H1 (cell line): ENCODE measurements around the gene SLC31A2.

ENCODE experiments used
- EZH2 ChIP-seq: fragments of 200-600 bp; sonication (generic); IDR thresholded peaks from 2 replicates; pipeline ENCODE4 v1.7.1; 2012; ENCODE audit warnings: low read depth, mild to moderate bottlenecking, moderate library complexity, low read length, inconsistent platforms; ENCODE audit not compliant: severe bottlenecking
- GTF2F1 ChIP-seq: IDR thresholded peaks from 2 replicates; pipeline ENCODE4 v1.6.1; 2012; ENCODE audit warnings: low read depth, low read length, improper control_type of control experiment, borderline replicate concordance
- NRF1 ChIP-seq: IDR thresholded peaks from 2 replicates; pipeline ENCODE4 v1.6.1; 2011; ENCODE audit warnings: mild to moderate bottlenecking, low read depth, low read length, improper control_type of control experiment
- RAD21 ChIP-seq, 2 experiments: IDR thresholded peaks in 1 of 2; conservative IDR thresholded peaks in 1 of 2; 2 replicates each; pipeline ENCODE4 v1.6.1; 2011; ENCODE audit warnings: low read depth in 2 of 2, low read length in 2 of 2, improper control_type of control experiment in 1 of 2, inconsistent platforms in 1 of 2, mild to moderate bottlenecking in 1 of 2, moderate library complexity in 1 of 2
- RXRA ChIP-seq: IDR thresholded peaks from 2 replicates; pipeline ENCODE4 v1.6.1; 2011; ENCODE audit warnings: low read depth, mild to moderate bottlenecking, low read length, moderate library complexity; ENCODE audit not compliant: insufficient read depth
- SIRT6 ChIP-seq: IDR thresholded peaks from one replicate; pipeline ENCODE4 v1.7.1; 2012; ENCODE audit warnings: low read length, inconsistent platforms
- SRF ChIP-seq: IDR thresholded peaks from 2 replicates; pipeline ENCODE4 v1.6.1; 2011; ENCODE audit warnings: mild to moderate bottlenecking, low read depth, low read length, moderate library complexity
- TF ChIP-seq, protein P1 (sequence below): fragments of 300-600 bp; sonication (generic); IDR thresholded peaks from 2 replicates; pipeline ENCODE4 v1.7.1; 2012; ENCODE audit warnings: low read length, moderate library complexity, mild to moderate bottlenecking, inconsistent platforms; ENCODE audit not compliant: insufficient replicate concordance
- TF ChIP-seq, protein P2 (sequence below), 3 experiments: IDR thresholded peaks; 1 replicate in 2 of 3; 2 replicates in 1 of 3; pipeline versions ENCODE4 v1.5.1 to v1.6.1; 2011; ENCODE audit warnings: low read length in 3 of 3, mild to moderate bottlenecking in 3 of 3, inconsistent platforms in 2 of 3, low read depth in 1 of 3, moderate library complexity in 1 of 3; ENCODE audit not compliant: insufficient read depth in 1 of 3; ENCODE audit errors: control extremely low read depth in 1 of 3

DNA sequence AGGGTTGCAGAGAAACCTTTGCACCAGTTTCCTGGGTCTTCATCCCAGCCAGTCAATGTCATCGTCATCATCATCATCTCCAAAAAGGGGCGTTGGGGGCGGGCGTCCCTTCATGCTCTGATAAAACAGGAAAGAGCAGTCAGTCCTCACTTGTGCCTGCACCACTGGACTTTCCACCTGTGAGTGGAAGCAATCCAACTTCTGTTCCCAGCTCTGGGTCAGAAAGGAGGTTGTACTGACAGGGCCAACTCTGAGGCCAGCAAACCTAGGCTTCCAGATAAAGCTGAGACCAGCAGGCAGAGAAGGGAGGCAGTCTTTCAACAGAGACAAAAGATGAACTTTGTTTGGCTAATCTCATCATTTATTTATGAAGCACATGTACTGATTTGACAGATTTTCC, 15.2 kb downstream of the SLC31A2 start:
- no peak for TF ChIP-seq SIRT6
- TF ChIP-seq, protein P1, sequence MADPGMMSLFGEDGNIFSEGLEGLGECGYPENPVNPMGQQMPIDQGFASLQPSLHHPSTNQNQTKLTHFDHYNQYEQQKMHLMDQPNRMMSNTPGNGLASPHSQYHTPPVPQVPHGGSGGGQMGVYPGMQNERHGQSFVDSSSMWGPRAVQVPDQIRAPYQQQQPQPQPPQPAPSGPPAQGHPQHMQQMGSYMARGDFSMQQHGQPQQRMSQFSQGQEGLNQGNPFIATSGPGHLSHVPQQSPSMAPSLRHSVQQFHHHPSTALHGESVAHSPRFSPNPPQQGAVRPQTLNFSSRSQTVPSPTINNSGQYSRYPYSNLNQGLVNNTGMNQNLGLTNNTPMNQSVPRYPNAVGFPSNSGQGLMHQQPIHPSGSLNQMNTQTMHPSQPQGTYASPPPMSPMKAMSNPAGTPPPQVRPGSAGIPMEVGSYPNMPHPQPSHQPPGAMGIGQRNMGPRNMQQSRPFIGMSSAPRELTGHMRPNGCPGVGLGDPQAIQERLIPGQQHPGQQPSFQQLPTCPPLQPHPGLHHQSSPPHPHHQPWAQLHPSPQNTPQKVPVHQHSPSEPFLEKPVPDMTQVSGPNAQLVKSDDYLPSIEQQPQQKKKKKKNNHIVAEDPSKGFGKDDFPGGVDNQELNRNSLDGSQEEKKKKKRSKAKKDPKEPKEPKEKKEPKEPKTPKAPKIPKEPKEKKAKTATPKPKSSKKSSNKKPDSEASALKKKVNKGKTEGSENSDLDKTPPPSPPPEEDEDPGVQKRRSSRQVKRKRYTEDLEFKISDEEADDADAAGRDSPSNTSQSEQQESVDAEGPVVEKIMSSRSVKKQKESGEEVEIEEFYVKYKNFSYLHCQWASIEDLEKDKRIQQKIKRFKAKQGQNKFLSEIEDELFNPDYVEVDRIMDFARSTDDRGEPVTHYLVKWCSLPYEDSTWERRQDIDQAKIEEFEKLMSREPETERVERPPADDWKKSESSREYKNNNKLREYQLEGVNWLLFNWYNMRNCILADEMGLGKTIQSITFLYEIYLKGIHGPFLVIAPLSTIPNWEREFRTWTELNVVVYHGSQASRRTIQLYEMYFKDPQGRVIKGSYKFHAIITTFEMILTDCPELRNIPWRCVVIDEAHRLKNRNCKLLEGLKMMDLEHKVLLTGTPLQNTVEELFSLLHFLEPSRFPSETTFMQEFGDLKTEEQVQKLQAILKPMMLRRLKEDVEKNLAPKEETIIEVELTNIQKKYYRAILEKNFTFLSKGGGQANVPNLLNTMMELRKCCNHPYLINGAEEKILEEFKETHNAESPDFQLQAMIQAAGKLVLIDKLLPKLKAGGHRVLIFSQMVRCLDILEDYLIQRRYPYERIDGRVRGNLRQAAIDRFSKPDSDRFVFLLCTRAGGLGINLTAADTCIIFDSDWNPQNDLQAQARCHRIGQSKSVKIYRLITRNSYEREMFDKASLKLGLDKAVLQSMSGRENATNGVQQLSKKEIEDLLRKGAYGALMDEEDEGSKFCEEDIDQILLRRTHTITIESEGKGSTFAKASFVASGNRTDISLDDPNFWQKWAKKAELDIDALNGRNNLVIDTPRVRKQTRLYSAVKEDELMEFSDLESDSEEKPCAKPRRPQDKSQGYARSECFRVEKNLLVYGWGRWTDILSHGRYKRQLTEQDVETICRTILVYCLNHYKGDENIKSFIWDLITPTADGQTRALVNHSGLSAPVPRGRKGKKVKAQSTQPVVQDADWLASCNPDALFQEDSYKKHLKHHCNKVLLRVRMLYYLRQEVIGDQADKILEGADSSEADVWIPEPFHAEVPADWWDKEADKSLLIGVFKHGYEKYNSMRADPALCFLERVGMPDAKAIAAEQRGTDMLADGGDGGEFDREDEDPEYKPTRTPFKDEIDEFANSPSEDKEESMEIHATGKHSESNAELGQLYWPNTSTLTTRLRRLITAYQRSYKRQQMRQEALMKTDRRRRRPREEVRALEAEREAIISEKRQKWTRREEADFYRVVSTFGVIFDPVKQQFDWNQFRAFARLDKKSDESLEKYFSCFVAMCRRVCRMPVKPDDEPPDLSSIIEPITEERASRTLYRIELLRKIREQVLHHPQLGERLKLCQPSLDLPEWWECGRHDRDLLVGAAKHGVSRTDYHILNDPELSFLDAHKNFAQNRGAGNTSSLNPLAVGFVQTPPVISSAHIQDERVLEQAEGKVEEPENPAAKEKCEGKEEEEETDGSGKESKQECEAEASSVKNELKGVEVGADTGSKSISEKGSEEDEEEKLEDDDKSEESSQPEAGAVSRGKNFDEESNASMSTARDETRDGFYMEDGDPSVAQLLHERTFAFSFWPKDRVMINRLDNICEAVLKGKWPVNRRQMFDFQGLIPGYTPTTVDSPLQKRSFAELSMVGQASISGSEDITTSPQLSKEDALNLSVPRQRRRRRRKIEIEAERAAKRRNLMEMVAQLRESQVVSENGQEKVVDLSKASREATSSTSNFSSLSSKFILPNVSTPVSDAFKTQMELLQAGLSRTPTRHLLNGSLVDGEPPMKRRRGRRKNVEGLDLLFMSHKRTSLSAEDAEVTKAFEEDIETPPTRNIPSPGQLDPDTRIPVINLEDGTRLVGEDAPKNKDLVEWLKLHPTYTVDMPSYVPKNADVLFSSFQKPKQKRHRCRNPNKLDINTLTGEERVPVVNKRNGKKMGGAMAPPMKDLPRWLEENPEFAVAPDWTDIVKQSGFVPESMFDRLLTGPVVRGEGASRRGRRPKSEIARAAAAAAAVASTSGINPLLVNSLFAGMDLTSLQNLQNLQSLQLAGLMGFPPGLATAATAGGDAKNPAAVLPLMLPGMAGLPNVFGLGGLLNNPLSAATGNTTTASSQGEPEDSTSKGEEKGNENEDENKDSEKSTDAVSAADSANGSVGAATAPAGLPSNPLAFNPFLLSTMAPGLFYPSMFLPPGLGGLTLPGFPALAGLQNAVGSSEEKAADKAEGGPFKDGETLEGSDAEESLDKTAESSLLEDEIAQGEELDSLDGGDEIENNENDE: no peak
- TF ChIP-seq RAD21 (IDR thresholded peaks at IDR 0.05 in 1 of 2, conservative IDR thresholded peaks at IDR 0.05 in 1 of 2; ENCODE audit: low read depth in 2 of 2, low read length in 2 of 2): no peak
- TF ChIP-seq, protein P2, sequence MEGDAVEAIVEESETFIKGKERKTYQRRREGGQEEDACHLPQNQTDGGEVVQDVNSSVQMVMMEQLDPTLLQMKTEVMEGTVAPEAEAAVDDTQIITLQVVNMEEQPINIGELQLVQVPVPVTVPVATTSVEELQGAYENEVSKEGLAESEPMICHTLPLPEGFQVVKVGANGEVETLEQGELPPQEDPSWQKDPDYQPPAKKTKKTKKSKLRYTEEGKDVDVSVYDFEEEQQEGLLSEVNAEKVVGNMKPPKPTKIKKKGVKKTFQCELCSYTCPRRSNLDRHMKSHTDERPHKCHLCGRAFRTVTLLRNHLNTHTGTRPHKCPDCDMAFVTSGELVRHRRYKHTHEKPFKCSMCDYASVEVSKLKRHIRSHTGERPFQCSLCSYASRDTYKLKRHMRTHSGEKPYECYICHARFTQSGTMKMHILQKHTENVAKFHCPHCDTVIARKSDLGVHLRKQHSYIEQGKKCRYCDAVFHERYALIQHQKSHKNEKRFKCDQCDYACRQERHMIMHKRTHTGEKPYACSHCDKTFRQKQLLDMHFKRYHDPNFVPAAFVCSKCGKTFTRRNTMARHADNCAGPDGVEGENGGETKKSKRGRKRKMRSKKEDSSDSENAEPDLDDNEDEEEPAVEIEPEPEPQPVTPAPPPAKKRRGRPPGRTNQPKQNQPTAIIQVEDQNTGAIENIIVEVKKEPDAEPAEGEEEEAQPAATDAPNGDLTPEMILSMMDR (IDR thresholded peaks at IDR 0.05; ENCODE audit: control extremely low read depth in 1 of 3, insufficient read depth in 1 of 3, low read depth in 1 of 3, low read length in 3 of 3): no peak
- no peak for TF ChIP-seq GTF2F1
- TF ChIP-seq EZH2: no peak
- TF ChIP-seq NRF1: no peak
- no peak for TF ChIP-seq RXRA
- no peak for TF ChIP-seq SRF
